GM12878 (cell line): ENCODE data around the gene GABBR2.

ENCODE experiments used
- ASH2L ChIP-seq: fragments of 300-600, 200-600 bp; sonication (generic); IDR thresholded peaks from 2 replicates; pipeline ENCODE4 v1.6.1; 2017; ENCODE audit warnings: low read depth, mild to moderate bottlenecking, borderline replicate concordance
- EP300 ChIP-seq, 2 experiments: fragments of 150-350 bp in 1 of 2; IDR thresholded peaks; 2 replicates each; pipeline ENCODE4 v1.6.1; 2011 to 2012; ENCODE audit warnings: low read depth in 2 of 2, low read length in 2 of 2, borderline replicate concordance in 1 of 2, improper control_type of control experiment in 1 of 2, inconsistent platforms in 1 of 2; ENCODE audit not compliant: control insufficient read depth in 1 of 2
- RB1 ChIP-seq: fragments of 450-650 bp; formaldehyde crosslinking; IDR thresholded peaks from 2 replicates; pipeline ENCODE4 v1.6.1; 2017; ENCODE audit warnings: mild to moderate bottlenecking, borderline replicate concordance
- USF2 ChIP-seq: IDR thresholded peaks from 2 replicates; pipeline ENCODE4 v1.6.1; 2011; ENCODE audit warnings: low read depth, low read length, improper control_type of control experiment, borderline replicate concordance
- TF ChIP-seq, protein P1 (sequence below), 3 experiments: IDR thresholded peaks in 2 of 3; conservative IDR thresholded peaks in 1 of 3; 2 replicates each; pipeline ENCODE4 v1.5.1; 2011; ENCODE audit warnings: low read depth in 3 of 3, low read length in 3 of 3, mild to moderate bottlenecking in 3 of 3, control low read depth in 2 of 3, moderate library complexity in 2 of 3, inconsistent platforms in 1 of 3, mixed read lengths in 1 of 3; ENCODE audit not compliant: control insufficient read depth in 2 of 3, insufficient read depth in 1 of 3; ENCODE audit errors: extremely low read depth in 1 of 3
- TF ChIP-seq, protein P2 (sequence below): fragments of 450-650 bp; IDR thresholded peaks from 2 replicates; pipeline ENCODE4 v1.6.1; 2017; ENCODE audit warnings: low read depth, mild to moderate bottlenecking, moderate library complexity

DNA sequence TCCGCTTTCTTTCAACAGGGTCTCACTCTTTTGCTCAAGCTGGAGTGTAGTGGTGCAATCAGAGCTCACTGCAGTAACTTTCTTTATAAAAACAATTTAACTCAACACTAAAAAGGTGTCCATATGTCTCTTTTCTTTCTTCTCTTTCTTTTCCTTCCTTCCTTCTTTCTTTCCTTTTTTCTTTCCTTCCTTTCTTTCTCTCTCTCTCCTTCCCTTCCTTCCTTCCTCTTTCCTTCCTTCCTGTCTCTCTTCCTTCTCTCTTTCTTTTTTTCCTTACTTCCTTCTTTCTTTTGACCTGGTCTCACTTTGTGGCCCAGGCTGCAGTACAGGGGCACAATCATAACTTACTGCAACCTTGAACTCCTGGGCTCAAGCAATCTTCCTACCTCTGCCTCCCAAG is 427.5 kb downstream of the GABBR2 start:
- no peak for TF ChIP-seq EP300 (IDR thresholded peaks at IDR 0.05; ENCODE audit: borderline replicate concordance in 1 of 2, control insufficient read depth in 1 of 2, low read depth in 2 of 2, low read length in 2 of 2)
- TF ChIP-seq, protein P1, sequence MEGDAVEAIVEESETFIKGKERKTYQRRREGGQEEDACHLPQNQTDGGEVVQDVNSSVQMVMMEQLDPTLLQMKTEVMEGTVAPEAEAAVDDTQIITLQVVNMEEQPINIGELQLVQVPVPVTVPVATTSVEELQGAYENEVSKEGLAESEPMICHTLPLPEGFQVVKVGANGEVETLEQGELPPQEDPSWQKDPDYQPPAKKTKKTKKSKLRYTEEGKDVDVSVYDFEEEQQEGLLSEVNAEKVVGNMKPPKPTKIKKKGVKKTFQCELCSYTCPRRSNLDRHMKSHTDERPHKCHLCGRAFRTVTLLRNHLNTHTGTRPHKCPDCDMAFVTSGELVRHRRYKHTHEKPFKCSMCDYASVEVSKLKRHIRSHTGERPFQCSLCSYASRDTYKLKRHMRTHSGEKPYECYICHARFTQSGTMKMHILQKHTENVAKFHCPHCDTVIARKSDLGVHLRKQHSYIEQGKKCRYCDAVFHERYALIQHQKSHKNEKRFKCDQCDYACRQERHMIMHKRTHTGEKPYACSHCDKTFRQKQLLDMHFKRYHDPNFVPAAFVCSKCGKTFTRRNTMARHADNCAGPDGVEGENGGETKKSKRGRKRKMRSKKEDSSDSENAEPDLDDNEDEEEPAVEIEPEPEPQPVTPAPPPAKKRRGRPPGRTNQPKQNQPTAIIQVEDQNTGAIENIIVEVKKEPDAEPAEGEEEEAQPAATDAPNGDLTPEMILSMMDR (IDR thresholded peaks at IDR 0.05 in 2 of 3, conservative IDR thresholded peaks at IDR 0.05 in 1 of 3; ENCODE audit: control insufficient read depth in 2 of 3, extremely low read depth in 1 of 3, insufficient read depth in 1 of 3, low read depth in 3 of 3, low read length in 3 of 3) = no peak
- TF ChIP-seq RB1 = no peak
- TF ChIP-seq, protein P2, sequence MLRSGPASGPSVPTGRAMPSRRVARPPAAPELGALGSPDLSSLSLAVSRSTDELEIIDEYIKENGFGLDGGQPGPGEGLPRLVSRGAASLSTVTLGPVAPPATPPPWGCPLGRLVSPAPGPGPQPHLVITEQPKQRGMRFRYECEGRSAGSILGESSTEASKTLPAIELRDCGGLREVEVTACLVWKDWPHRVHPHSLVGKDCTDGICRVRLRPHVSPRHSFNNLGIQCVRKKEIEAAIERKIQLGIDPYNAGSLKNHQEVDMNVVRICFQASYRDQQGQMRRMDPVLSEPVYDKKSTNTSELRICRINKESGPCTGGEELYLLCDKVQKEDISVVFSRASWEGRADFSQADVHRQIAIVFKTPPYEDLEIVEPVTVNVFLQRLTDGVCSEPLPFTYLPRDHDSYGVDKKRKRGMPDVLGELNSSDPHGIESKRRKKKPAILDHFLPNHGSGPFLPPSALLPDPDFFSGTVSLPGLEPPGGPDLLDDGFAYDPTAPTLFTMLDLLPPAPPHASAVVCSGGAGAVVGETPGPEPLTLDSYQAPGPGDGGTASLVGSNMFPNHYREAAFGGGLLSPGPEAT = no peak
- no peak for TF ChIP-seq USF2
- no peak for TF ChIP-seq ASH2L
